Left lung (tissue), 10 donors: ENCODE measurements around the gene EPB41L4A. TPM values are rescaled to one million over a fixed set of nuclear protein-coding genes. Genes with fewer than 3 reads are reported as not detected.

Source experiments
- ATAC-seq: fragments of 200-7000 bp; cut with Tn5 transposase; one replicate; pipeline ENCODE4 v1.9.1; 2020; ENCODE audit warnings: moderate library complexity
- DNase-seq, 4 donors: peaks; one replicate each; pipeline ENCODE4 v3.0.0-alpha.2; 2013 to 2020
- H3K27ac ChIP-seq, 2 donors: fragments of 200-600 bp; sonication (generic) in 1 of 2; one replicate each; pipeline versions ENCODE4 v1.5.0 to v1.8.0; 2020 to 2021
- H3K27me3 ChIP-seq, 2 donors: fragments of 200-600 bp; sonication (generic) in 1 of 2; one replicate each; pipeline versions ENCODE4 v1.5.0 to v1.8.0; 2020 to 2021
- H3K36me3 ChIP-seq, 2 donors: fragments of 200-600 bp; sonication (generic) in 1 of 2; one replicate each; pipeline versions ENCODE4 v1.5.0 to v1.8.0; 2020 to 2021
- H3K4me1 ChIP-seq, 2 donors: fragments of 200-600 bp; one replicate each; pipeline ENCODE4 v1.8.0; 2021
- H3K4me3 ChIP-seq, 2 donors: fragments of 200-600 bp; sonication (generic) in 1 of 2; one replicate each; pipeline versions ENCODE4 v1.5.0 to v1.8.0; 2020 to 2021; ENCODE audit warnings: mild to moderate bottlenecking in 1 of 2
- H3K9me3 ChIP-seq, 2 donors: fragments of 200-600 bp; sonication (generic) in 1 of 2; one replicate each; pipeline versions ENCODE4 v1.5.0 to v1.8.0; 2020 to 2021
- intact Hi-C, 2 donors: fragments of 100-400 bp; cut with DNase I; formaldehyde crosslinking; loops; one replicate each; pipeline versions ENCODE4 v1.11.2 to v1.14.2; 2022
- polyA plus RNA-seq, 6 donors: library from polyadenylated mRNA; unstranded; fragments of 120-200 nt; gene quantifications; one replicate each; pipeline ENCODE4 v1.2.1, GENCODE V29; 2013; ENCODE audit not compliant: insufficient read length in 6 of 6
- total RNA-seq, 2 donors: library from RNA; stranded (reverse); fragmentation: NEBNext Ultra II Directional; extraction: Animal tissue kit (Norgen Biotek cat#: 25700); gene quantifications; one replicate each; pipeline ENCODE4 v1.2.1, GENCODE V29; 2021
- TF ChIP-seq, protein P1 (sequence below), 2 donors: fragments of 200-600 bp; sonication (generic) in 1 of 2; IDR thresholded peaks; one replicate each; pipeline versions ENCODE4 v1.5.0 to v1.8.0; 2021; ENCODE audit warnings: antibody characterized with exemption in 2 of 2
- donor health status: DM: no; HTN: yes; CAD: no.
- donor health status: DM: no; HTN: no; CAD: no.

The EPB41L4A gene
- total and polyA plus RNA-seq, 8 donors = 13.6 to 31.3 (median 17.6) TPM

DNA sequence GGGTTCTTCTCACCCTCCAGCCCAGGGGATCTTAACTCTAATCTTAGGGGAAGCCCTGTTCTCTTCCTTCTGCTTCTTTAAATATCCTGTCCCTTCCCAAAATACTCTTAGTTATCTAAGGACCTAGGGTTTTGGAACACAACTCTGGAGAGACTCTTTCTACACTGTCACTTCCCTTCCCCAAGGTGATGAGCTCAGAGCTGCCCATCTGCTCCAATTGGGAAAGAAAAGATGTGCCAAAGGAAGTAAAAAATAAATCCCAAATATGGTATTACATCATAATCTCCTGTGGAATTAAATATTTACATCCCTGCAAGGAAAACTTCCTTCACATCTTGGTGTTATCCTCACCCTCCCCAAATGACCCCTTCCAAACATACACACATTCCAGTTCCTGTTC lies 291.2 kb downstream of the EPB41L4A start:
- intact Hi-C loops = no loop called here
- Histone ChIP-seq H3K9me3 (no peaks in the 10 kb centered on the region), H3K4me3 (no peak overlapping the region), H3K4me1 (no peaks in the 10 kb centered on the region), H3K36me3 (no peaks in the 10 kb centered on the region), H3K27ac (no peak overlapping the region), H3K27me3 (no peaks in the 10 kb centered on the region)
- TF ChIP-seq, protein P1, sequence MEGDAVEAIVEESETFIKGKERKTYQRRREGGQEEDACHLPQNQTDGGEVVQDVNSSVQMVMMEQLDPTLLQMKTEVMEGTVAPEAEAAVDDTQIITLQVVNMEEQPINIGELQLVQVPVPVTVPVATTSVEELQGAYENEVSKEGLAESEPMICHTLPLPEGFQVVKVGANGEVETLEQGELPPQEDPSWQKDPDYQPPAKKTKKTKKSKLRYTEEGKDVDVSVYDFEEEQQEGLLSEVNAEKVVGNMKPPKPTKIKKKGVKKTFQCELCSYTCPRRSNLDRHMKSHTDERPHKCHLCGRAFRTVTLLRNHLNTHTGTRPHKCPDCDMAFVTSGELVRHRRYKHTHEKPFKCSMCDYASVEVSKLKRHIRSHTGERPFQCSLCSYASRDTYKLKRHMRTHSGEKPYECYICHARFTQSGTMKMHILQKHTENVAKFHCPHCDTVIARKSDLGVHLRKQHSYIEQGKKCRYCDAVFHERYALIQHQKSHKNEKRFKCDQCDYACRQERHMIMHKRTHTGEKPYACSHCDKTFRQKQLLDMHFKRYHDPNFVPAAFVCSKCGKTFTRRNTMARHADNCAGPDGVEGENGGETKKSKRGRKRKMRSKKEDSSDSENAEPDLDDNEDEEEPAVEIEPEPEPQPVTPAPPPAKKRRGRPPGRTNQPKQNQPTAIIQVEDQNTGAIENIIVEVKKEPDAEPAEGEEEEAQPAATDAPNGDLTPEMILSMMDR (IDR thresholded peaks at IDR 0.05) = no peak
- no peak for DNase-seq
- ATAC-seq = no peak

DNA sequence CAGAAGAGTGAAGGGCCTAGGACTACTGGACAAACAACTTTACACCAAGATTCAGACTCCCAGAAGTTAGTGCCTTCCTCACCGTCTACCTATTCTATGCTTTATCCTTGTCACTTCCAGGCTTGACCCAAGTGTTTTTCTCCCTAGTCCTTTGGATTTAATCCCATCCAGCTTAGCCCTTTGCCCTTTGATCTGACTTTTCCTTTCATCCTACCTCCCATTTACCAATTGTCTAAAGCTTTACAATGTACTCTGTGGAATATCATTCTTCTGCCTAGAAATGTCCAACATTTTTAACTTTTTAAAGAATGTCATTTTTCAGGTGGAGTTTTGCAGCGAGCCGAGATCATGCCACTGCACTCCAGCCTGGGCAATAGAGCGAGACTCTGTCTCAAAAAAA lies 292.1 kb downstream of the EPB41L4A start:
- no peaks in the 10 kb centered on the region for H3K9me3 ChIP-seq
- TF ChIP-seq, protein P1 (IDR thresholded peaks at IDR 0.05) = no peak
- no peaks in the 10 kb centered on the region for H3K4me1 ChIP-seq
- no peak overlapping the region for H3K27ac ChIP-seq
- DNase-seq (no peak), ATAC-seq (no peak)
- intact Hi-C loops = no loop called here
- no peaks in the 10 kb centered on the region for H3K36me3 ChIP-seq
- no peak overlapping the region for H3K4me3 ChIP-seq
- H3K27me3 ChIP-seq = no peaks in the 10 kb centered on the region

DNA sequence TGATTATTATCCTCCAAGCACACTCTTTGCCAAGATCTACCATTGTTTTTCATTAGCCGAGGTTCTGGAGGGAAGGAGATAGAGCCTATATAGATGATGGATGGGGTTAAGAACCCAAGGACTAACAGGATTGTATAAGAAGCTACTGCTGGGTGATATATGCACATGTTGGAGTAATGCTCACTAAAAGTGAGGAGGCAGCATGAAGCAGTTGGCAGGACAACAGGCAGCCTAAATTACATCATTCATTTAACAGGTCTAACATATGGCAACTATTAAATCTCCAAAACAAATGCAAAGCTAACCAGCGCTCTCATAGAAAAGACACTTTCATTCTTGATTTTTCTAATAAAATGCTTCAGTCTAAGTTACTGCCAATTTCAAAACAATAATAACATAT lies 293.2 kb downstream of the EPB41L4A start:
- Histone ChIP-seq H3K4me3 (no peak overlapping the region), H3K4me1 (no peaks in the 10 kb centered on the region), H3K36me3 (no peaks in the 10 kb centered on the region), H3K27ac (no peak overlapping the region), H3K9me3 (no peaks in the 10 kb centered on the region), H3K27me3 (no peaks in the 10 kb centered on the region)
- ATAC-seq (no peak), DNase-seq (no peak)
- intact Hi-C loops = no loop called here
- TF ChIP-seq, protein P1 (IDR thresholded peaks at IDR 0.05) = no peak

DNA sequence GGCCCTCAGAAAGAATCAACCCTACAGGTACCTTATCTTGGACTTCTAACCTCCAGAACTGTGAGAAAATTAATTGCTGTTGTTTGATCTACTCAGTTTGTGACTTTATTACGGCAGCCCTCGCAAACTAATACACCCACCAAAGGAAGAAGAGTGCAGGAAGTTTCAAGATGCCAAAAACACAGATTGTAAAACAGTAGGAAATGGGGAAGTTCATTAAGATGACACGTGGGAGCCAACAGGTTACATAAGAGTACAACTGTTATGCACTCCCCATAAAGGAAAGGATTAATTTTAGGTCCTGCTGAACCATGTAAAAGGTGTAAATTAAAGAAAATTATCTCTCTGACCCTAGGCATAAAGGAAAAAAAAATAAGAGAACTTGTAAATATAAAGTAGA lies 294.3 kb downstream of the EPB41L4A start:
- Histone ChIP-seq H3K9me3 (no peaks in the 10 kb centered on the region), H3K4me1 (no peaks in the 10 kb centered on the region), H3K36me3 (no peaks in the 10 kb centered on the region), H3K27ac (no peak overlapping the region), H3K4me3 (no peak overlapping the region), H3K27me3 (no peaks in the 10 kb centered on the region)
- intact Hi-C loops = no loop called here
- DNase-seq (no peak), ATAC-seq (no peak)
- TF ChIP-seq, protein P1 (IDR thresholded peaks at IDR 0.05) = no peak

DNA sequence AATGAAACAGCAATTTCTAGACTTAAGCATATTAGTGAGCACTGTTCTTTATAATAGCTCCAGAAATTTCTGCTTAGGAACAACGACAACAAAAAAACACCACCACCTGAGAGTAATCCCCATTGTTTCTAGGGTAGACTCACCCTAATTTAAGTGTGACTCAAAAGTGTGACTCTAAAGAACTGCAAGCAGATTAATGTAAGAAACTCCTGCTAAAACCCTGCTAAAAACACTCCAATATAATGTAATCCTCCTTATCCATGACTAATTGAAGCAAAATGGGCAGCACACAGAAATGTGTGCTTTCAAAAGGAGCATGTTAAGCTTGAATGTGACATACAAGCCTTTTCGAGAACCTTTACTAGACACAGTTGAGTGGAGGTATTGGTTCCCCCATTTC lies 296.0 kb downstream of the EPB41L4A start:
- Histone ChIP-seq H3K27ac (no peak overlapping the region), H3K4me1 (no peaks in the 10 kb centered on the region), H3K27me3 (no peaks in the 10 kb centered on the region), H3K4me3 (no peak overlapping the region), H3K9me3 (no peaks in the 10 kb centered on the region), H3K36me3 (no peaks in the 10 kb centered on the region)
- ATAC-seq (no peak), DNase-seq (no peak)
- TF ChIP-seq, protein P1 (IDR thresholded peaks at IDR 0.05) = no peak
- intact Hi-C loops = no loop called here
